GM12873 (cell line): ENCODE data around the gene MAN2A2.

Experiments
- TF ChIP-seq, protein P1 (sequence below): IDR thresholded peaks from 2 replicates; pipeline ENCODE4 v1.5.1; 2012; ENCODE audit warnings: low read depth, mild to moderate bottlenecking, moderate library complexity, low read length, control low read depth; ENCODE audit not compliant: insufficient read depth; ENCODE audit errors: missing control alignments

Gene MAN2A2

DNA sequence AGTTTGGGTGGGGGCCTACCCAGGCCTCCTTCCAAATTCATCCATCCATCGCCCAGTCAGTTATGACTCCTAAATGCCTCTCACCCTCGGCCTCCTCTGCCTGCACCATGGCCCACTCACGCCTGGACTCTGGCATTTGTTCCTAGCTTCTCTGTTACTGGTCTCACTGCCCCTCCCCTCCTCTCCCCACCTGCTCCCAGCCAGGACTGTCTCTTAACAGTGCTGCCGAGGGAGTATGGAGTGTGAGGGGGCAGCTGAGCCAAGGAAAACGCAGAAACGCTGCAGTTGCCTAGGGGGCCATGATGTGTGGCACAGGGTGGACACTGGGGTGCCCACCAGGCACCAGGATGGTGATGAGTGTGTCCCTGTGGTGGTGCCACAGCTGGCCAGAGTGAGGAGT, 54.7 kb downstream of the MAN2A2 start:
- TF ChIP-seq, protein P1, sequence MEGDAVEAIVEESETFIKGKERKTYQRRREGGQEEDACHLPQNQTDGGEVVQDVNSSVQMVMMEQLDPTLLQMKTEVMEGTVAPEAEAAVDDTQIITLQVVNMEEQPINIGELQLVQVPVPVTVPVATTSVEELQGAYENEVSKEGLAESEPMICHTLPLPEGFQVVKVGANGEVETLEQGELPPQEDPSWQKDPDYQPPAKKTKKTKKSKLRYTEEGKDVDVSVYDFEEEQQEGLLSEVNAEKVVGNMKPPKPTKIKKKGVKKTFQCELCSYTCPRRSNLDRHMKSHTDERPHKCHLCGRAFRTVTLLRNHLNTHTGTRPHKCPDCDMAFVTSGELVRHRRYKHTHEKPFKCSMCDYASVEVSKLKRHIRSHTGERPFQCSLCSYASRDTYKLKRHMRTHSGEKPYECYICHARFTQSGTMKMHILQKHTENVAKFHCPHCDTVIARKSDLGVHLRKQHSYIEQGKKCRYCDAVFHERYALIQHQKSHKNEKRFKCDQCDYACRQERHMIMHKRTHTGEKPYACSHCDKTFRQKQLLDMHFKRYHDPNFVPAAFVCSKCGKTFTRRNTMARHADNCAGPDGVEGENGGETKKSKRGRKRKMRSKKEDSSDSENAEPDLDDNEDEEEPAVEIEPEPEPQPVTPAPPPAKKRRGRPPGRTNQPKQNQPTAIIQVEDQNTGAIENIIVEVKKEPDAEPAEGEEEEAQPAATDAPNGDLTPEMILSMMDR, result no peak

DNA sequence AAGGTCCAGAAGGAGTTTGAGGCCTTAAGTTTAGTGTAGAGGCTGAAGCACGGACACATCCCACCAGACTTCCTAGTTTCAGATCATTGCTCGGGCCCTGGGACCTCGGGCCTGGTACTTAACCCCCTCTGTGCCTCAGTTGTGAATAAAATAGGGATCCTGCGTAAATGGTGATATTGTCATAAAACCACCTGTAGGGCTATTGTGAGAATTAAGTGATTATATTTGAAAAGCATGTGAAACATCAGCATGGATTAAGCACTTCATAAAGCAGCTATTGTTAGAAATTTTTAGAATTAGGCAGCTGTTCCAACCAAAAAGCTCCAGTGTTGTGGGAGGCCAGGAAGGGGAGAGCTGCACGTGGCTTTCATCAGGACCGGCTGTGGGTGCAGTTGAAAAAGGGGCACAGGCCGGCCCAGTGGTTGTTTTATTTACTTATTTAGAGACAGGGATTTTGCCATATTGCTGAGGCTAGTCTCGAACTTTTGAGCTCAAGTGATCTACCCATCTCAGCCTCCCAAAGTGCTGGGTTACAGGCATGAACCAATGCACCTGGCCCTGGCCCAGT, 56.0 kb downstream of the MAN2A2 start:
- TF ChIP-seq, protein P1, result no peak

DNA sequence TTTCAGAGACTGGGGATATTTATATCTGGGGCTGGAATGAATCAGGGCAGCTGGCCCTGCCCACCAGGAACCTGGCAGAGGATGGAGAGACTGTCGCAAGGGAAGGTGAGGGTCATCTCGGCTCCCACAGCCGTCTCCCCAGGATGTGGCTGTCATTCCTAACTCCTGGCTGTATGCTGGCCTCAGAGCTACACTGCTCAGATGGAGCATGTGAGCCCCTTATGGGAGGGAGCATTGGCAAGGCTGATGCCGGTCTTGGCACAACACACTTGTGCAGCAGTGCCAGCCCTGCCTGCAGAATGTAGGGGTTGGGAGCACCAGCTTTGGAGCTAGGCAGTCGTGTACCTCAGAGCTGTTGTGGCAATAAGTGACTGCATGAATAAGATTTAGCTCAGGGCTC, 56.8 kb downstream of the MAN2A2 start:
- TF ChIP-seq, protein P1, result no peak

DNA sequence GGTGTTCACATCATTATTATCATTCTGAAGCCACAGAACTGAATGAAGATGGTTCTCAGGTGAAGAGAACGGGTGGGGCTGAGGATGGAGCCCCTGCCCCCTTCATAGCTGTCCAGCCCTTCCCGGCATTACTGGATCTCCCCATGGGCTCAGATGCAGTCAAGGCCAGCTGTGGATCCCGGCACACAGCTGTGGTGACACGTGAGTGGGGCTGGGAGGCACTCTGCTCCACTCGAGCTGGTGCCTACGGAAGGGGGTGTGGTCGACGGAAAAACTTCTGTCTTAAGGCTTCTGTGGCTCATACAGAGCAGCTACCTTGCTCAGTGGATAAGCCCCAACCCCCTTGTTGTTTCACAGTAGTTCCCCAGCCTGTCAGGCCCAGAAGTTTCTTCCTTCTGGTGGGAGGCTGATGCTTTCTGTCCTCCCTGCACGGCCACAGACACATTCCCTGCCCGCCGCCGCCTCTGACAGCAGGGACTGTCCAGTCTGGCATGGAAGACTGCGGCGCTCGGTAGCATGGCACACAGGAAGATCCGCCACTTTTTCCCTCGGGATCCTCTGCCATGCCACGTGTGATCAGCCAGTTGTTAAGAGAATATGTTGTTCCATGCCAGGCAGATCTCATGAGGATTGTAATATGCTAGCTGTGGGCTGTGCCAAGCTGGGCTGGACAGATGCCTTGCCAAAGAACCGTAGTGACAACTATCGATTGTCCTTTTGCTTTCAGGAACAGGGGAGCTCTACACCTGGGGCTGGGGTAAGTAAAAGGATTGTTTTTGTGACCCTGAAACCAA, 57.4 kb downstream of the MAN2A2 start:
- TF ChIP-seq, protein P1, result no peak

DNA sequence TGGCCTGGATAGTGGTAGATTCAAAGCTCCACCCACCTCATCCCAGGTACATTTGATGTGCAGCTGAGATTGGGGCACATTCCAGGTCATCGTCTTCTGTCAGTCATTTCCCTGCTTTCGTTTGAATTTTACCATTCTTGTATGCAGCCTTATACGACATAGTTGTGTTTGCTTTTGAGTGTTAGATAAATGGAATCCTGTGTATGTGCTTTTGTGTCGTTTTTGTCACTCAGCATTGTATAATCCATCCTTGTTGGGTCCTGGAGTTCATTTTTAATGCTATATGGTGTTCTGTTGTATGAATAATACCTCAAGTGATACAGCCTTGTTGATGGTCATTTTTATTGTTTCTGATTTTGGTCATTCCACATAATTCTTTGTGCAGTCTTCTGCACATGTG, 58.9 kb downstream of the MAN2A2 start:
- TF ChIP-seq, protein P1, result no peak

DNA sequence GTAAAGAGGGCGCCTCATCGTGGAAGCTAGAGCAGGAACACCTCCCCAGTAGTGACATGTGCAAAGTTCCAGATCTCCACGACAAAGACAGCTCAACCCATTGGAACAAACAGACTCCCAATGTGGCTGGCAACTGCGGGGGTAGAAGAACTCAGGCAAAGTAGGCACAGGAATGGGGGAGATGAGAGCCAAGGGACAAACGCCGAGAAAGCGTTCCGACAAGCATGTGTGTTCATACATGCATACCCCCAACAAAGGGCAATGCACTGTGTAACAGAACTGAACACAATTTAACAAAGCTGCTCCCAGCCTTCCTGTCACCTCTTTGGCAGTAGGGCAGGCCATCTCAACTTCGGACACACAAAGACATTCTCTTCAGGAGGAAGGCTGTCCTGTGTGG, 63.2 kb downstream of the MAN2A2 start:
- TF ChIP-seq, protein P1, result no peak

DNA sequence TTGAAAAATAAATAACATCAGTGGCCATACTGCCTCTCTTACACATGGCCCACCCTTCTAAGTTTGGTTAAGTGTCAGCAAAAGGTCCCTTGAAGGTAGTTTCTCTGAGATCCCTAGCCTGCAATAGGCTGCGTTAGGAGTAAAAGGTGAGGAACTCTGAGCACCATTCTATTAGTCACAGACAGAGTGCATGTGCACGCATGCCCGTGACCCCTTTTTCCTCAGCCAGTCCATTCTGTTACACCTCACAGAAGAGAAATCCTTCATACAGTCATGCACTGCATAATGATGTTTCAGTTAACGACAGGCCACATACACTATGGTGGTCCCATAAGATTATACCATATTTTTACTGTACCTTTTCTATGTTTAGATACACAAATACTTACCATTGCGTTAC, 64.1 kb downstream of the MAN2A2 start:
- TF ChIP-seq, protein P1, result no peak
